Fibroblast of upper back skin (primary cell): ENCODE results near the gene ID4.

Experiments
- DNase-seq: peaks from one replicate; pipeline ENCODE4 v3.0.0-alpha.2; 2013

ID4 gene

DNA sequence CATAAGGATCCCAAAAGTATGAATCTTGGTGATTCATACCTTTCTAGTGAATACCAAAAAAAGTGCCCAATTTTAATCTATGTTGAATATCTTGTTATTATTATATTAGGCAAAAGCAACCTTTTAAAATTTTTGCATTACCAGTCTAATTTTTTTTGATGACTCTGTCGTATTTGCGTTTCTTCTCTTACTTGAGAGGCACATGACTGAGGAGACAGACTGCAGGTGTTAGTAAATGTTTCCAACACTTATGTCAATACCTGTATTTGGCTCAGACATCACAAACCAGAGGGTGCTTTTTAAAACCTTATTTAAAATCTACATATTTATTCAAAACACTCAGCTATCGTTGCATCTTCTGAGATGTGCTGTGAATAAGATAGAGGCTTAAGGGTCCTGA lies 27.1 kb downstream of the ID4 start:
- DNase-seq, result no peak

DNA sequence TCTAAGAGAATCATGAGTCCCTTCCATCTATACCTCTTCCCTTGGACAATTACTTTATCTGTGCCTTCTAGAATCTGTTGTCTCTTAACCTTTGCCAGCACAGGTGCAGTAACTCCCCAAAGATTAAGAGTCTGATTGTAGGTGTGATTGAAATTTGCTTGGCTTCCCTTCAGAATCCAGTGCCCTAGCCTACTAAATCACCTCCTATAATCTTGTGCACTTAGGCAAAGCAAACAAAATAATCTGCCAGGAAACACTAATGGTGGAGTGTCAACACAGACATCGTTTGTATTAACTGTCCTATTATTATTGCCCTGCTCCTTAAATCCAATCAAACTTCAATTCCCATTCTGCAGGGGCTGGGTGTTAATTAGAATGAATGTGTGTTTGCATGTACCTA lies 28.0 kb downstream of the ID4 start:
- DNase-seq, result no peak

DNA sequence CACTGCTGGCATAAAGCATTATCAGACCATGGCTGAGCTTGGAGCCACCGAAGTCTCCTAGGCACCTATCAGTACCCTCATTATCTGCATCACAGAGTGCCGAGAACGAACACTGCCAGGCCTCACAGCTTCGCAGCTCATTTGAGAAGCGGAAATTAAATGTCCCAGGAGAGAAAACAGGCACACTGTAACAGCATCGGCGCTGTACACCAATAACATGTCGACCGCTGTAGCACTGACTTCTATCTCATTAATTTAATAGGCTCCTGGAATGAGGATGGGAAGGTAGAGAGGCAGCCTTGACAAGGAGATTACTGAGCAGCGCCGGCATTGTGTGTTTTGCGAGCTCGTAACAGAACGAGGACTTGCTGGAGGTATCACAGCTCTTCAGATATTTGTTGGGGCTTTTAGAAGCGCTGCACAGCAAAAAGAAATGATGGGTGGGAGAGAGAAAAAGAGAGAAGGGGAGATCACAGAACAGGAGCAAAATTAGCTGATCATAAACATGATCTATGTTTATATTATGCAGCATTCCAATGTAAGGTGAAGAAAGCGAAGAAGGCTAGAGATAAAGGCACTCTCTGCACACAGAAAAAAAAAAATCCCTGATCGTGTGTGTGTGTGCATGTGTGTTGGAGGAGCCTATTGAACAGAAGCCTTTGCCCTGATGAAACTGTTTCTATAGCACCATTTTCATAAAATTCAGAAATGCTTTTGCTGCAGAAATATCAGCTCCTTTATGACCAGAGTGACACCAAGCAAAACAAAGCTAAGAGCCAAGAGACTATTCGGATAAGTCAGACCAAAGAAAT lies 29.2 kb downstream of the ID4 start:
- DNase-seq, result no peak

DNA sequence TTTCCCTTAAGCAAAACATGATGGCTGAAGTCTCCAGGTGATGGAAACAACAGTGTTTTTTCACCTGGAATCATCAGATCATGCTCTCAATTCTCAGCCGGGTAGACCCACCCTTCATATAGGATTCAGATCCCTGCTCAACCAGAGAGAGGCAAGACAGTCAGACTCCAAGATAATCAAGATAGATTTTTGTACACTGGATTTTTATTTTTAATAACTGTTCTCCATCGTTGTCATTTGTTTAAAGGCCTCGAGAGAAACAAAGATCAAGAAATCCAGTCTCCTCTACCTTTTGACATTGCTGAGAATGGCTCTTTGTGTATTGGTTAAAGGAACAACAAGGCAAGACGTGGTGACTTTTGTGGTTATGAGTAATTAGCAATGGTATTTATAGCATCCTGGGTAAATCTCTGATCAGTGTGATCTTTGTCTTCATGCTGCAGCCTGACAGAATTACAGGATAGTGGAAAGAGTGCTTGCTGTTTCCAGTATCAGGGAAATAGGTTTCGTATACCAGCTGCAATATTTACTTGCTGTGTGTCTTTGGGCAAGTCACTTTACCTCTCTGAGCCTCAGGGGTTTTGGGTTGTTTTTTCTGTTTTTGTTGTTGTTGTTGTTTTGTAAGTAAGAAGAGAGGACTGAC lies 29.9 kb downstream of the ID4 start:
- DNase-seq, result peak; percentile 64

DNA sequence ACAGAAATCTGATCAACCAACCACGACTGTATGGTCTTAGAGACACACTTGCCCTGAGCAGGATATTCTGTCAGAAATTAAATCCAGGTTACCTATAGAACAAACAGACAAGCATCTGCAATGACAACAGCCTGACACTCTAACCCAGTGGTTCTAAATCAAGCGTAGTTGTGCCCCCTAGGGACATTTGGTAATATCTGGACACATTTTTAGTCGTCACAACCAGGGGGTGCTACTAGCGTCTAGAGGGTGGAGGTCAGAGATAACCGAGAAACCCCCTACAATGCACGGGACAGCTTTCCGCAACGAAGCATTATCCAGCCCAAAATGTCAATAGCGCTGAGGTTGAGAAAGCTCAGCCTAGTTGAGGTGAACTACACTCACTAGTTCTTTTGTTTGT lies 32.3 kb downstream of the ID4 start:
- DNase-seq, result no peak

DNA sequence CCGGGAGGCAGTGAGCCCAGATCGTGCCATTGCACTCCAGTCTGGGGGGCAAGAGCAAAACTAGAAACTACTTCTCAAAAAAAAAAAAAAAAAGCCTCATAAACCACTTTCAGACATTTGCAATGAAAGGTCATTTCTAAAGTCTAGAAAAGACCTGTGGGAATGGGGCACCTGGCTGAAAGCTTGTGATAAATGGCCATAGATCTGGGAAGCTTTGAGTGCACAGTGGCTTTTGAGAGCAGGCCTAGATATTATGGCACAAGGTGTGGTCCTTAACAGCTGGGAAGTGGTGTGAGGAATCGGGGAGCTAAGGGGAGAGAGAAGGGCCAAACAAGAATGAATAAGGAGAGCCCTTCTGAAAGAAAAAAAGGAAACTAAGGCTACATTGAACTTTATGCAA lies 33.2 kb downstream of the ID4 start:
- DNase-seq, result no peak

DNA sequence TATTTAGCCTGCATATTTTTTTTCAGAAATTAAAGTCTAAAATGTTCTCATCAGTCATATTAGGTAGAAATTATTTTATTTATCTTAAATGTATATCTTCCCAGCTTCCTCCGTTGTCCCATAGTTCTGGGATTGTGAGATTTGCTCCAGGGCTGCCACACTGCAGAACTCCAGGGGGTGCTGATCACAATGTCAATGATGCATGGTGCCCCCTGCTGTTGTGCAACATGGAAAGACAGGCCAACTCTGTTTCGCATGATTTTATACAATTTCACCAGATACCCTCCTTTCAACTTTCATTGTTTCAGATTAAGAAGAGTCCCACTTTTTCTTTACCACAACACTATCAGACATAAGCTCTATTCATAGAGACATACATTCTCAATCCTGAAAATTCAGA lies 35.9 kb downstream of the ID4 start:
- DNase-seq, result no peak

DNA sequence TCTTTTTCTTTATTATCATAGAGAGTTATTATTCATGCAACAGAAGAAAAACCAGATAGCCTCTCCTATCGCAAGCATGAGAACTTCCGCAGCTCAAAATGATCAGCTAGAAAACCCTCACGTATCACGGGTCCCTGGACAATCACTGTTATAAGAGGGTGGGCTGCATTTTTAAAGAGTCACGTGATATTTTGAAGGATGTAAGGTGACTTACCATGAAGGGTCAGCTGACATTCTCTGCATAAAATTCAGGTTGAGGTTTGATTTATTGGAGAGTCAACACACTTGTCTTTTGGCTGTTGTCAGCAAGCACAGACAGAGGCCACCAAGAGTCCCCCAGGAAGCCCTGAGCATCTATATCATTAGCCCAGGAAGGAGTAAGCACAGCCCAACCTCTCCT lies 39.5 kb downstream of the ID4 start:
- DNase-seq, result no peak

DNA sequence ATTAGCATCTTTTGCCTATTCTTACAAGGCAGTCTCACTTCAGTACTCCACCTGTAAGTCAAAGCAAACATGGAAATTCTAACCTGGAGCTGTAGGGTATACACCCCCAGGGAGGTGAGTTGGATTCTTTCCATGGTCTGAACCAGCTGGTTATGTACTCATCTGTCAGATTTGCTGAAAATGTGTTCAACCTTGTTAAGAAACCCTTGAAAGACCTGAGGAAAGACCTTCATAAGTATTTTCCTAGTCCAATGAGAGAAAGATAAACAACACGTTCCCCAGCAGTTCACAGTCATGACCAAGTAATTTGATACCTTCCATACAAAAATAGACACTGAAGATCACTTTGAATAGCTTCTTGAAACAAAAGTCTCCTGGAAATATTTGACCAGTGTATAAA lies 42.5 kb downstream of the ID4 start:
- no peak for DNase-seq

DNA sequence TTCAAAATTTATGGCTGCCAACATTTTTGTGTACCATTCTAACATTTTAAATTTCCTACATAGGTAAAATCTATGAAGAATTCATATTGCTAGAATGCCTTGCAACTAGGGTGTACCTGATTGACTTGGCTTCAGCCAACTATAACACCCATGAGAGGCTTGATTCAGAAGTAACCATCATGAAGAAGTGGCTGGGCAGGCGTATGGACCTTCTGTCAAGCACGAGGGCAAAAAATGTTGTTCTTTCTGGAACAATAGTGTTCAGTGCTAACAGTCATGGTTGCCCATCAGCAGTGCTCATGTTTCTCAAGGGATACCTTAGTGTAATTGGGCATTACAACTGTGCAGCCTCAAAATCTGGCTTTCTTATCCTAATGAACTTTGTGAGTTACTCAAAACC lies 42.9 kb downstream of the ID4 start:
- DNase-seq, result no peak

DNA sequence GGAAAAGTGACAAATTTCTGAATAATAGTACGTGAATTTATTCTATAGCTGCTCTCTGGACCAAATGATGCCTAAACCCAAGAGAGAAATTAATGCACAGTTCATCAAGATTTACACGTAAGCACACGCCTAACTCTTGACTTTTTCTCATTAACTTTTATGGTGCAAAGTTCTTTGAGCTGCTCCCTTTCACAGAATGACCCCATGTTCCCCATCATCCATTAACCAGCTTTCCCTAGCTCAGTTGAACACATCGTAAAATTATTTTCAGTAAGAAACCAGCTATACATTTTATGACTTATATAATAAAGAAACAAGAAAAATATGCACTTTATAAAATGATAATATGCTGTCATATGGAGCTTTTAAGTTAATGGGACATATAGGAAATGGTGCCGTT lies 54.3 kb downstream of the ID4 start:
- no peak for DNase-seq
